PFSK-1 (cell line): ENCODE measurements around the gene ANO3.

Experiments used
- FOXP2 ChIP-seq: optimal IDR thresholded peaks from 2 replicates; pipeline ENCODE3; 2011; ENCODE audit warnings: borderline replicate concordance, control low read depth, inconsistent platforms; ENCODE audit not compliant: insufficient read depth; ENCODE audit errors: extremely low read length, extremely low read depth
- POLR2AphosphoS5 ChIP-seq: IDR thresholded peaks from 2 replicates; pipeline ENCODE4 v1.6.1; 2012; ENCODE audit warnings: low read depth, mild to moderate bottlenecking, control low read depth, low read length, moderate library complexity
- TAF1 ChIP-seq: IDR thresholded peaks from 2 replicates; pipeline ENCODE4 v1.6.1; 2012; ENCODE audit warnings: low read length, control low read depth, borderline replicate concordance; ENCODE audit not compliant: insufficient read depth
- TF ChIP-seq, protein P1 (sequence below), 2 experiments: IDR thresholded peaks; 2 replicates each; pipeline versions ENCODE4 v1.6.1 to v1.8.0; 2011 to 2012; ENCODE audit warnings: low read depth in 2 of 2, low read length in 2 of 2, control low read depth in 1 of 2, inconsistent platforms in 1 of 2, mild to moderate bottlenecking in 1 of 2, moderate library complexity in 1 of 2; ENCODE audit not compliant: insufficient read depth in 1 of 2

GRCh38 chr11:26283852-26284408, 48.0 kb upstream of the ANO3 start:
- no peak for TF ChIP-seq POLR2AphosphoS5
- TF ChIP-seq, protein P1, sequence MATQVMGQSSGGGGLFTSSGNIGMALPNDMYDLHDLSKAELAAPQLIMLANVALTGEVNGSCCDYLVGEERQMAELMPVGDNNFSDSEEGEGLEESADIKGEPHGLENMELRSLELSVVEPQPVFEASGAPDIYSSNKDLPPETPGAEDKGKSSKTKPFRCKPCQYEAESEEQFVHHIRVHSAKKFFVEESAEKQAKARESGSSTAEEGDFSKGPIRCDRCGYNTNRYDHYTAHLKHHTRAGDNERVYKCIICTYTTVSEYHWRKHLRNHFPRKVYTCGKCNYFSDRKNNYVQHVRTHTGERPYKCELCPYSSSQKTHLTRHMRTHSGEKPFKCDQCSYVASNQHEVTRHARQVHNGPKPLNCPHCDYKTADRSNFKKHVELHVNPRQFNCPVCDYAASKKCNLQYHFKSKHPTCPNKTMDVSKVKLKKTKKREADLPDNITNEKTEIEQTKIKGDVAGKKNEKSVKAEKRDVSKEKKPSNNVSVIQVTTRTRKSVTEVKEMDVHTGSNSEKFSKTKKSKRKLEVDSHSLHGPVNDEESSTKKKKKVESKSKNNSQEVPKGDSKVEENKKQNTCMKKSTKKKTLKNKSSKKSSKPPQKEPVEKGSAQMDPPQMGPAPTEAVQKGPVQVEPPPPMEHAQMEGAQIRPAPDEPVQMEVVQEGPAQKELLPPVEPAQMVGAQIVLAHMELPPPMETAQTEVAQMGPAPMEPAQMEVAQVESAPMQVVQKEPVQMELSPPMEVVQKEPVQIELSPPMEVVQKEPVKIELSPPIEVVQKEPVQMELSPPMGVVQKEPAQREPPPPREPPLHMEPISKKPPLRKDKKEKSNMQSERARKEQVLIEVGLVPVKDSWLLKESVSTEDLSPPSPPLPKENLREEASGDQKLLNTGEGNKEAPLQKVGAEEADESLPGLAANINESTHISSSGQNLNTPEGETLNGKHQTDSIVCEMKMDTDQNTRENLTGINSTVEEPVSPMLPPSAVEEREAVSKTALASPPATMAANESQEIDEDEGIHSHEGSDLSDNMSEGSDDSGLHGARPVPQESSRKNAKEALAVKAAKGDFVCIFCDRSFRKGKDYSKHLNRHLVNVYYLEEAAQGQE (IDR thresholded peaks at IDR 0.05; ENCODE audit: insufficient read depth in 1 of 2, low read depth in 2 of 2, low read length in 2 of 2) = no peak
- no peak for TF ChIP-seq FOXP2
- TF ChIP-seq TAF1 = no peak
